HEK293 (cell line): ENCODE data around the gene SAMD13.

Experiments
- CTCF ChIP-seq: fragments of 450-650 bp; formaldehyde crosslinking; IDR thresholded peaks from 2 replicates; pipeline ENCODE4 v1.5.1; 2016; ENCODE audit warnings: missing biosample characterization, missing genetic modification characterization
- ZNF23 ChIP-seq: fragments of 450-650 bp; formaldehyde crosslinking; IDR thresholded peaks from 2 replicates; pipeline ENCODE4 v1.5.1; 2016; ENCODE audit warnings: missing biosample characterization, missing genetic modification characterization, borderline replicate concordance

DNA sequence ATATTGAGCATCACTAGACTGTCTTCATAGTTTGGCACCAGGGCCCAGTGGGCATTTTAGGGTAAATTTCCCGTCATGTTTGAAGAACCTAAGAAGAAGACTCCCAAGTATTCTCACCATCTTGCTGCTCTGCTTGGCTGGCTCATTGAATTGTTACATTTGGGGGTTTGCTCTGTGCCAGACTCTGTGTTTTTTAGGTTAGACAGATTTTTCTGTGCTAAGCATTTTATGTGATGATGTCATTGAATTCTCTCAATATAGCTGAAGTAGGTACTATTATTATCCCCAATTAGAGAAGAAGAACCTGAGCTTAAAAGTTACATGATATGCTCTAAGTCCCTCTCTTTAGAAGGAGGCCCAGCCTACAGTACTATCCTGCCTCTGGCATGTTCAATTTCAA is 68.8 kb downstream of the SAMD13 start:
- TF ChIP-seq ZNF23 (tag by site-specific recombination) = no peak
- TF ChIP-seq CTCF = no peak
